HG02943 (cell line): ENCODE measurements around the gene OSBPL5.

Experiments
- ATAC-seq: cut with Tn5 transposase; IDR thresholded peaks from one replicate; pipeline ENCODE4 v1.9.1; 2021; ENCODE audit warnings: mild to moderate bottlenecking, low read depth, moderate library complexity; ENCODE audit not compliant: unreplicated experiment

The OSBPL5 gene

GRCh38 chr11:3164552-3165151 is 458 bp downstream of the OSBPL5 start:
- ATAC-seq, result no peak

GRCh38 chr11:3164138-3164551 is 965 bp downstream of the OSBPL5 start:
- ATAC-seq, result no peak

- no peak for ATAC-seq
Measured at GRCh38 chr11:3163241-3163981, 1.7 kb downstream of the OSBPL5 start.

GRCh38 chr11:3162410-3163240 is 2.5 kb downstream of the OSBPL5 start:
- ATAC-seq, result no peak

GRCh38 chr11:3161720-3162409 is 3.2 kb downstream of the OSBPL5 start:
- ATAC-seq, result no peak

- no peak for ATAC-seq
Measured at GRCh38 chr11:3161309-3161708, 3.8 kb downstream of the OSBPL5 start.

GRCh38 chr11:3160252-3161031 is 4.7 kb downstream of the OSBPL5 start:
- ATAC-seq, result no peak

- no peak for ATAC-seq
Measured at GRCh38 chr11:3159296-3160190, 5.6 kb downstream of the OSBPL5 start.

GRCh38 chr11:3158821-3159220 is 6.3 kb downstream of the OSBPL5 start:
- ATAC-seq, result no peak

GRCh38 chr11:3158131-3158591 is 6.9 kb downstream of the OSBPL5 start:
- ATAC-seq, result no peak

GRCh38 chr11:3157381-3158130 is 7.6 kb downstream of the OSBPL5 start:
- ATAC-seq, result no peak

- ATAC-seq, result no peak
Measured at GRCh38 chr11:3156661-3157311, 8.3 kb downstream of the OSBPL5 start.

- ATAC-seq, result no peak
Measured at GRCh38 chr11:3156282-3156660, 8.8 kb downstream of the OSBPL5 start.

GRCh38 chr11:3155691-3156258 is 9.3 kb downstream of the OSBPL5 start:
- ATAC-seq, result no peak

- ATAC-seq, result no peak
Measured at GRCh38 chr11:3155216-3155615, 9.9 kb downstream of the OSBPL5 start.

GRCh38 chr11:3154001-3154599 is 11.0 kb downstream of the OSBPL5 start:
- ATAC-seq, result no peak

- no peak for ATAC-seq
Measured at GRCh38 chr11:3153291-3153861, 11.7 kb downstream of the OSBPL5 start.
